GM12878 (cell line): ENCODE results near the gene CFAP57. TPM values are rescaled to one million over a fixed set of nuclear protein-coding genes. Genes with fewer than 3 reads are reported as not detected.

Source experiments
- ATAC-seq: fragments of 200-7000 bp; cut with Tn5 transposase; 3 replicates; pipeline ENCODE4 v1.9.1; 2020; ENCODE audit warnings: mild to moderate bottlenecking, moderate library complexity
- BruUV-seq: library from RNA; stranded (reverse); fragments of 400-500 nt; replicated peaks from 2 replicates; lab custom pipeline; 2021; lab: Mats Ljungman, UMichigan
- CTCF ChIA-PET: fragments of 300-600 bp; sonication (Branson Sonifier 250); formaldehyde crosslinking; extraction: SDS; loops from one replicate; lab custom pipeline; 2021; ENCODE audit warnings: inconsistent platforms; lab: Yijun Ruan, JAX
- POLR2A ChIA-PET: fragments of 350-600 bp; formaldehyde crosslinking; extraction: SDS; loops from one replicate; lab custom pipeline; 2021; ENCODE audit warnings: inconsistent platforms; lab: Charles Lee
- RAD21 ChIA-PET: fragments of 300-600 bp; sonication (Branson Sonifier 250); formaldehyde crosslinking; loops from one replicate; lab custom pipeline; 2023; ENCODE audit warnings: antibody characterized with exemption; ENCODE audit not compliant: unreplicated experiment; lab: Charles Lee
- SMC1A ChIA-PET: fragments of 300-600 bp; sonication (Branson Sonifier 250); formaldehyde crosslinking; loops from one replicate; lab custom pipeline; 2023; ENCODE audit not compliant: unreplicated experiment, uncharacterized antibody; lab: Charles Lee
- DNase-seq: peaks from one replicate; pipeline ENCODE4 v3.0.0-alpha.2; 2011; ENCODE audit warnings: low read depth, low spot score
- FAIRE-seq: peaks from 3 replicates; lab custom pipeline; 2011; peaks lifted over from hg19 to GRCh38; lab: Jason Lieb, UNC
- H2AFZ ChIP-seq: 2 replicates; pipeline ENCODE4 v1.6.0; 2011; ENCODE audit warnings: low read depth, low read length, control low read depth; ENCODE audit not compliant: control insufficient read depth
- H3K27ac ChIP-seq: 2 replicates; pipeline ENCODE4 v1.5.1; 2011; ENCODE audit warnings: control low read depth; ENCODE audit not compliant: control insufficient read depth, insufficient read depth
- H3K27me3 ChIP-seq, 2 experiments: replicated peaks in 1 of 2; 2 replicates each; pipeline versions ENCODE4 v1.6.0 to v1.6.1; 2011; ENCODE audit warnings: low read length in 1 of 2; ENCODE audit not compliant: control insufficient read depth in 2 of 2, insufficient read depth in 2 of 2
- H3K36me3 ChIP-seq, 2 experiments: 2 replicates each; pipeline ENCODE4 v1.5.1; 2011; ENCODE audit warnings: low read length in 1 of 2; ENCODE audit not compliant: control insufficient read depth in 2 of 2, insufficient read depth in 2 of 2
- H3K4me1 ChIP-seq: 2 replicates; pipeline ENCODE4 v1.6.1; 2011; ENCODE audit warnings: mild to moderate bottlenecking, low read length, moderate library complexity, mixed read lengths; ENCODE audit not compliant: control insufficient read depth, insufficient read depth
- H3K4me2 ChIP-seq: 2 replicates; pipeline ENCODE4 v1.6.0; 2011; ENCODE audit warnings: control low read depth; ENCODE audit not compliant: control insufficient read depth, insufficient read depth
- H3K4me3 ChIP-seq: fragments of 200-600 bp; sonication (generic); 2 replicates; pipeline ENCODE4 v1.5.1; 2016
- H3K79me2 ChIP-seq: 2 replicates; pipeline ENCODE4 v1.6.0; 2011; ENCODE audit warnings: low read length; ENCODE audit not compliant: control insufficient read depth, insufficient read depth
- H3K9ac ChIP-seq: 2 replicates; pipeline ENCODE4 v1.8.0; 2011; ENCODE audit warnings: low read length, control low read depth, mixed read lengths; ENCODE audit not compliant: control insufficient read depth, insufficient read depth
- H3K9me3 ChIP-seq: replicated peaks from 3 replicates; pipeline ENCODE4 v1.5.1; 2011; ENCODE audit warnings: mild to moderate bottlenecking, low read length; ENCODE audit not compliant: control insufficient read depth, insufficient read depth
- H4K20me1 ChIP-seq: 2 replicates; pipeline ENCODE4 v1.6.0; 2011; ENCODE audit not compliant: control insufficient read depth, insufficient read depth
- ASH2L ChIP-seq: fragments of 300-600, 200-600 bp; sonication (generic); IDR thresholded peaks from 2 replicates; pipeline ENCODE4 v1.6.1; 2017; ENCODE audit warnings: low read depth, mild to moderate bottlenecking, borderline replicate concordance
- CBX5 ChIP-seq: sonication (generic); IDR thresholded peaks from 2 replicates; pipeline ENCODE4 v1.6.1; 2016; ENCODE audit warnings: low read depth, moderate library complexity, mild to moderate bottlenecking, inconsistent platforms
- CHD4 ChIP-seq: fragments of 200-600 bp; sonication (generic); IDR thresholded peaks from 2 replicates; pipeline ENCODE4 v1.6.1; 2016; ENCODE audit warnings: mild to moderate bottlenecking
- EP300 ChIP-seq, 2 experiments: fragments of 150-350 bp in 1 of 2; IDR thresholded peaks; 2 replicates each; pipeline ENCODE4 v1.6.1; 2011 to 2012; ENCODE audit warnings: low read depth in 2 of 2, low read length in 2 of 2, borderline replicate concordance in 1 of 2, improper control_type of control experiment in 1 of 2, inconsistent platforms in 1 of 2; ENCODE audit not compliant: control insufficient read depth in 1 of 2
- HDAC6 ChIP-seq: fragments of 200-600 bp; sonication (generic); IDR thresholded peaks from one replicate; pipeline ENCODE4 v1.8.0; 2017; ENCODE audit warnings: antibody characterized with exemption; ENCODE audit not compliant: unreplicated experiment
- JUND ChIP-seq: IDR thresholded peaks from 2 replicates; pipeline ENCODE4 v1.6.1; 2012; ENCODE audit warnings: low read depth, mild to moderate bottlenecking, low read length, improper control_type of control experiment, moderate library complexity
- LARP7 ChIP-seq: fragments of 450-650 bp; IDR thresholded peaks from 2 replicates; pipeline ENCODE4 v1.6.1; 2017; ENCODE audit warnings: mild to moderate bottlenecking
- MEF2B ChIP-seq: fragments of 450-650 bp; IDR thresholded peaks from 2 replicates; pipeline ENCODE4 v1.6.1; 2018; ENCODE audit warnings: mild to moderate bottlenecking, moderate library complexity; ENCODE audit not compliant: partially characterized antibody, poor library complexity, severe bottlenecking
- NKRF ChIP-seq: fragments of 450-650 bp; conservative IDR thresholded peaks from 2 replicates; pipeline ENCODE4 v1.6.1; 2017; ENCODE audit warnings: mild to moderate bottlenecking, moderate library complexity
- RELB ChIP-seq: fragments of 450-650 bp; IDR thresholded peaks from 2 replicates; pipeline ENCODE4 v1.6.1; 2017; ENCODE audit warnings: low read depth, mild to moderate bottlenecking, moderate library complexity
- SKIL ChIP-seq: fragments of 450-650 bp; IDR thresholded peaks from 2 replicates; pipeline ENCODE4 v1.6.1; 2017; ENCODE audit warnings: mild to moderate bottlenecking, low read depth, inconsistent platforms; ENCODE audit not compliant: poor library complexity, severe bottlenecking
- SP1 ChIP-seq: IDR thresholded peaks from one replicate; pipeline ENCODE4 v1.6.1; 2011; ENCODE audit warnings: low read depth, low read length
- WGBS: methylation state at CpG from one replicate; pipeline ENCODE4 v1.1.6; 2016; ENCODE audit warnings: low lambda C conversion rate; ENCODE audit not compliant: insufficient replicate concordance, insufficient coverage; ENCODE audit errors: missing lambda C conversion rate; 5-methylcytosine and 5-hydroxymethylcytosine counted together
- in situ Hi-C: fragments of 300-500 bp; cut with MboI; formaldehyde crosslinking; loops from 9 replicates; pipeline ENCODE4 v1.14.3; 2018; ENCODE audit warnings: mixed read lengths
- intact Hi-C: fragments of 100-400 bp; cut with micrococcal nuclease; formaldehyde crosslinking; loops from one replicate; pipeline ENCODE4 v1.14.2; 2022; ENCODE audit not compliant: unreplicated experiment
- polyA plus RNA-seq, 11 experiments: library from polyadenylated mRNA; depleted of rRNA in 4 of 11; unstranded in 6 of 11; stranded (reverse) in 5 of 11; fragments of >200 nt; fragmentation: Nextera tagmentation in 4 of 11; fragmentation: Illumina TruSeq in 1 of 11; extraction: Ambion mirVana in 4 of 11; extraction: Trizol in 1 of 11; gene quantifications; 1 replicate in 1 of 11; 2 replicates in 10 of 11; pipeline versions ENCODE4 v1.2.1 to v1.2.3, GENCODE V29; 2011 to 2016; ENCODE audit warnings: inconsistent platforms in 2 of 11, missing spikeins in 2 of 11, low read depth in 1 of 11
- total RNA-seq, 4 experiments: library from RNA; depleted of rRNA in 3 of 4; stranded (reverse); fragments of >200 nt in 3 of 4; fragmentation: Illumina TruSeq in 1 of 4; extraction: Trizol in 1 of 4; gene quantifications; 2 replicates each; pipeline versions ENCODE4 v1.2.1 to v1.2.3, GENCODE V29; 2013 to 2021
- TF ChIP-seq, protein P1 (sequence below): fragments of 150-350 bp; IDR thresholded peaks from 2 replicates; pipeline ENCODE4 v1.6.1; 2016; ENCODE audit warnings: low read depth, low read length

Gene CFAP57
- total and polyA plus RNA-seq, 10 of the 15 experiments (the other 5 are each of a cell fraction or from before 2014, with no cell fraction given): 0.45 to 4.8 (median 1.3) TPM

GRCh38 chr1:43152866-43153265 is 19.3 kb upstream of the CFAP57 start:
- no TSS peak for BruUV-seq
- WGBS: 49% methylated on average over 4 of the region's 4 CpGs
- intact Hi-C loops (no loop called here), in situ Hi-C loops (no loop called here)
- ChIA-PET POLR2A (no interaction called here), SMC1A (interaction anchor here (0.5 kb wide), 1 partner anchor 515 kb away, joined by 3 read pairs; no protein-coding TSS in a partner anchor), RAD21 (no interaction called here), CTCF (no interaction called here)
- Histone ChIP-seq H3K9me3 (no peaks in the 10 kb centered on the region; the same call in 2 of the 3 replicates), H3K27me3 (peaks cover 3 to 4% of the 10 kb centered on the region in 2 experiments), H3K36me3 (no peaks in the 10 kb centered on the region), H3K4me2 (no peak overlapping the region), H3K4me1 (no peaks in the 10 kb centered on the region; the same call in 1 of the 2 replicates), H3K4me3 (no peak overlapping the region), H3K79me2 (no peaks in the 10 kb centered on the region), H4K20me1 (no peaks in the 10 kb centered on the region), H3K9ac (no peak overlapping the region), H3K27ac (no peak overlapping the region), H2AFZ (no peak overlapping the region)
- ATAC-seq (no peak), DNase-seq (no peak), FAIRE-seq (no peak)
- TF ChIP-seq NKRF (no peak), JUND (no peak), ASH2L (no peak), RELB (no peak), CBX5 (no peak), SP1 (no peak), LARP7 (no peak), SKIL (no peak), CHD4 (no peak), EP300 (IDR thresholded peaks at IDR 0.05; ENCODE audit: borderline replicate concordance in 1 of 2, control insufficient read depth in 1 of 2, low read depth in 2 of 2, low read length in 2 of 2) (no peak), MEF2B (no peak), HDAC6 (no peak)
- TF ChIP-seq, protein P1, sequence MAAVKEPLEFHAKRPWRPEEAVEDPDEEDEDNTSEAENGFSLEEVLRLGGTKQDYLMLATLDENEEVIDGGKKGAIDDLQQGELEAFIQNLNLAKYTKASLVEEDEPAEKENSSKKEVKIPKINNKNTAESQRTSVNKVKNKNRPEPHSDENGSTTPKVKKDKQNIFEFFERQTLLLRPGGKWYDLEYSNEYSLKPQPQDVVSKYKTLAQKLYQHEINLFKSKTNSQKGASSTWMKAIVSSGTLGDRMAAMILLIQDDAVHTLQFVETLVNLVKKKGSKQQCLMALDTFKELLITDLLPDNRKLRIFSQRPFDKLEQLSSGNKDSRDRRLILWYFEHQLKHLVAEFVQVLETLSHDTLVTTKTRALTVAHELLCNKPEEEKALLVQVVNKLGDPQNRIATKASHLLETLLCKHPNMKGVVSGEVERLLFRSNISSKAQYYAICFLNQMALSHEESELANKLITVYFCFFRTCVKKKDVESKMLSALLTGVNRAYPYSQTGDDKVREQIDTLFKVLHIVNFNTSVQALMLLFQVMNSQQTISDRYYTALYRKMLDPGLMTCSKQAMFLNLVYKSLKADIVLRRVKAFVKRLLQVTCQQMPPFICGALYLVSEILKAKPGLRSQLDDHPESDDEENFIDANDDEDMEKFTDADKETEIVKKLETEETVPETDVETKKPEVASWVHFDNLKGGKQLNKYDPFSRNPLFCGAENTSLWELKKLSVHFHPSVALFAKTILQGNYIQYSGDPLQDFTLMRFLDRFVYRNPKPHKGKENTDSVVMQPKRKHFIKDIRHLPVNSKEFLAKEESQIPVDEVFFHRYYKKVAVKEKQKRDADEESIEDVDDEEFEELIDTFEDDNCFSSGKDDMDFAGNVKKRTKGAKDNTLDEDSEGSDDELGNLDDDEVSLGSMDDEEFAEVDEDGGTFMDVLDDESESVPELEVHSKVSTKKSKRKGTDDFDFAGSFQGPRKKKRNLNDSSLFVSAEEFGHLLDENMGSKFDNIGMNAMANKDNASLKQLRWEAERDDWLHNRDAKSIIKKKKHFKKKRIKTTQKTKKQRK: no peak
